Skeletal muscle tissue (tissue), 1 donor: ENCODE results near the gene KCNS1. TPM values are rescaled to one million over a fixed set of nuclear protein-coding genes. Genes with fewer than 3 reads are reported as not detected.

ENCODE experiments used
- total RNA-seq: library from RNA; depleted of rRNA; stranded (reverse); fragments of >200 nt; gene quantifications from one replicate; pipeline ENCODE4 v1.2.3, GENCODE V29; 2014

KCNS1 gene
- total RNA-seq, 1 donor from 2014 or later = under 0.01 TPM

Other genes with a start within 250 kb of the KCNS1 start
- 51.7 TPM for gene YWHAB, start 215.4 kb downstream of the KCNS1 start, total RNA-seq
- 1.0 TPM for gene PABPC1L, start 191.1 kb downstream of the KCNS1 start, total RNA-seq
- gene TOMM34, start 140.7 kb downstream of the KCNS1 start, total RNA-seq = 4.2 TPM
- 17.7 TPM for gene STK4, start 134.6 kb downstream of the KCNS1 start, total RNA-seq
- gene WFDC5, start 14.0 kb upstream of the KCNS1 start, total RNA-seq = not detected
- gene WFDC12, start 23.3 kb upstream of the KCNS1 start, total RNA-seq = not detected
- gene PI3, start 73.8 kb upstream of the KCNS1 start, total RNA-seq = not detected
- gene SEMG1, start 105.9 kb upstream of the KCNS1 start, total RNA-seq = not detected
- not detected for gene SEMG2, start 120.2 kb upstream of the KCNS1 start, total RNA-seq
- gene SLPI, start 153.4 kb upstream of the KCNS1 start, total RNA-seq = not detected
- gene RBPJL, start 205.7 kb upstream of the KCNS1 start, total RNA-seq = not detected
- gene MATN4, start 207.2 kb upstream of the KCNS1 start, total RNA-seq = 0.52 TPM
- gene SDC4, start 247.3 kb upstream of the KCNS1 start, total RNA-seq = 4.2 TPM